HG02970 (cell line): ENCODE measurements around the gene ZCRB1.
"Not testable (repeated sequence)": the region's sequence is repeated elsewhere in the genome, so short reads cannot be mapped to it uniquely, and the experiment has no call there.

Experiments used
- ATAC-seq: cut with Tn5 transposase; IDR thresholded peaks from one replicate; pipeline ENCODE4 v1.9.1; 2021; ENCODE audit warnings: mild to moderate bottlenecking, moderate library complexity, moderate number of reproducible peaks; ENCODE audit not compliant: unreplicated experiment, low FRiP score

The ZCRB1 gene

GRCh38 chr12:42332301-42333285 lies 6.7 kb upstream of the ZCRB1 start:
- no peak for ATAC-seq

- not testable (repeated sequence) for ATAC-seq
Measured at GRCh38 chr12:42330097-42330496, 4.2 kb upstream of the ZCRB1 start.

GRCh38 chr12:42327227-42327590 lies 1.3 kb upstream of the ZCRB1 start:
- ATAC-seq: no peak

- ATAC-seq: no peak
Measured at GRCh38 chr12:42326541-42327226, 790 bp upstream of the ZCRB1 start.

GRCh38 chr12:42325326-42325652 lies 605 bp downstream of the ZCRB1 start:
- ATAC-seq: no peak

- ATAC-seq: no peak
Measured at GRCh38 chr12:42323856-42324255, 2.0 kb downstream of the ZCRB1 start.

- no peak for ATAC-seq
Measured at GRCh38 chr12:42322567-42322966, 3.3 kb downstream of the ZCRB1 start.

- no peak for ATAC-seq
Measured at GRCh38 chr12:42320796-42321195, 5.1 kb downstream of the ZCRB1 start.

- ATAC-seq: no peak
Measured at GRCh38 chr12:42315108-42315507, 10.8 kb downstream of the ZCRB1 start.

- ATAC-seq: no peak
Measured at GRCh38 chr12:42309996-42310395, 15.9 kb downstream of the ZCRB1 start.

GRCh38 chr12:42308390-42308789 lies 17.5 kb downstream of the ZCRB1 start:
- ATAC-seq: no peak

GRCh38 chr12:42306297-42306696 lies 19.6 kb downstream of the ZCRB1 start:
- no peak for ATAC-seq

GRCh38 chr12:42299392-42300308 lies 26.2 kb downstream of the ZCRB1 start:
- peak; percentile 84 for ATAC-seq

GRCh38 chr12:42298887-42299286 lies 27.0 kb downstream of the ZCRB1 start:
- ATAC-seq: no peak

GRCh38 chr12:42296503-42297109 lies 29.3 kb downstream of the ZCRB1 start:
- ATAC-seq: no peak

- no peak for ATAC-seq
Measured at GRCh38 chr12:42291680-42292079, 34.2 kb downstream of the ZCRB1 start.

- no peak for ATAC-seq
Measured at GRCh38 chr12:42288544-42288943, 37.4 kb downstream of the ZCRB1 start.

- ATAC-seq: no peak
Measured at GRCh38 chr12:42286741-42287140, 39.2 kb downstream of the ZCRB1 start.

- ATAC-seq: no peak
Measured at GRCh38 chr12:42285431-42285830, 40.5 kb downstream of the ZCRB1 start.

GRCh38 chr12:42284876-42285275 lies 41.0 kb downstream of the ZCRB1 start:
- no peak for ATAC-seq
